Heart left ventricle (tissue), 13 donors: ENCODE measurements around the gene PCED1B.

ENCODE experiments used
- CTCF ChIP-seq, 12 donors: fragments of 200-600 bp; sonication (generic) in 4 of 12; IDR thresholded peaks; one replicate each; pipeline versions ENCODE4 v1.5.0 to v1.8.0; 2018 to 2022; ENCODE audit warnings: antibody characterized with exemption in 12 of 12, mild to moderate bottlenecking in 5 of 12
- POLR2A ChIP-seq, 2 donors: fragments of 450-650 bp; IDR thresholded peaks; one replicate each; pipeline ENCODE4 v1.6.1; 2017; ENCODE audit warnings: antibody characterized with exemption in 2 of 2, mild to moderate bottlenecking in 2 of 2, moderate library complexity in 2 of 2
- donor health status: ischemic (EF 13 %, LVEDD 7.1; RV severe dilation, severe dysfunction).
- donor health status: DM: no; HTN: yes; CAD: no.
- donor health status: DM: no; HTN: no; CAD: no.
- donor health status: ischemic (EF 25% LVEDD 6.9; RV normal size, moderate dysfunction).
- donor health status: ischemic (EF 25% LVEDD 5.7; RV mildly dilated, moderate dysfunction).
- donor health status: ischemic (EF 35%, LVEDD 5.7; RV mildly dilated, moderate dysfunction).
- donor health status: nonischemic (EF 11% LVEDD 7.7; RV severe dilation, severe dysfunction).
- donor health status: DM: yes; HTN: yes; CAD: no.
- donor health status: PGD.
- donor health status: ischemic (EF 29% LVEDD 5.4; RV normal size, mild dysfunction).
- donor health status: nonischemic (EF 23%, LVEDD 6.1; RV moderate dilation, normal function).

- TF ChIP-seq CTCF (IDR thresholded peaks at IDR 0.05) (no peak), POLR2A (IDR thresholded peaks at IDR 0.05) (no peak)
These were observed 9.1 kb upstream of the PCED1B start for GRCh38 chr12:47070310-47070709.
